HG02852 (cell line): Measurements from ENCODE around the gene AP2A2.

Source experiments
- ATAC-seq: cut with Tn5 transposase; IDR thresholded peaks from one replicate; pipeline ENCODE4 v1.9.1; 2021; ENCODE audit warnings: mild to moderate bottlenecking, moderate library complexity; ENCODE audit not compliant: unreplicated experiment

The AP2A2 gene

GRCh38 chr11:925496-926301 is at the start of gene AP2A2:
AP2A2 (plus strand) TSS chr11:925870; CDS start chr11:926022, 152 bp downstream.
- peak; percentile 74 for ATAC-seq

GRCh38 chr11:876545-876944 is 49.1 kb upstream of the AP2A2 start:
- ATAC-seq, result no peak

DNA sequence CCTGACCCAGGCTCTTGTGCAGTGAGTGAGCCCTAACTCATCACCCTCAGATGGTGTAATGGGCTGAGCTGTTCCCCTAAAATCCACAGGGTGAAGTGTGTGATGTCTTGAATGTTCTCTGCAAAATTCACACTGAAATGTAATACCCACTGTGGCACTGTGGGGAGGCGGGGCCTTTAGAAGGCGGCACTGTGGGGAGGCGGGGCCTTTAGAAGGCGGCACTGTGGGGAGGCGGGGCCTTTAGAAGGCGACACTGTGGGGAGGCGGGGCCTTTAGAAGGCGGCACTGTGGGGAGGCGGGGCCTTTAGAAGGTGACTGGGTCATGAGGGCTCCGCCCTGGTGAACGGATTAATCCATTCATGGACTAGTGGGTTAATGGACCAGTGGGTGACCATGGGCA is 48.1 kb upstream of the AP2A2 start:
- no peak for ATAC-seq

DNA sequence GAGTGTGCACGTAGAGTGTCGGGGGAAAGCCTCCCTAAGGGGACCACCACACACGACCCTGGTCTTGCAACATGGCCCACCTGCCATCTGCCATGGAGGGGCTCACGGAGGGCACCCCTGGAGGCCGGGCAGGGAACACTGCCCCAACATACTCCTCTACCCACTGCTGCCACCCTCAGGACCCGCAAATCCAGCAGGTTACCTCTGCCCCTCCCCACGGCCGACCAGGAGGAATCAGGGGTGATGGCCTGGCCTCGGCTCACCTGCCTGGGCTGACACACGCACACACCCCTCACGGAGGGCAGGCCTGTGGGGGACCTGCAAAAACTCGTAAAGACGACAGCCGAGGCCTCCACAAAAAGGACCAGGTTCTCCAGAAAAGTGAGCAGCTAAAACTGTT is 45.2 kb upstream of the AP2A2 start:
- no peak for ATAC-seq

- no peak for ATAC-seq
These were observed 43.1 kb upstream of the AP2A2 start for GRCh38 chr11:882596-882995.

DNA sequence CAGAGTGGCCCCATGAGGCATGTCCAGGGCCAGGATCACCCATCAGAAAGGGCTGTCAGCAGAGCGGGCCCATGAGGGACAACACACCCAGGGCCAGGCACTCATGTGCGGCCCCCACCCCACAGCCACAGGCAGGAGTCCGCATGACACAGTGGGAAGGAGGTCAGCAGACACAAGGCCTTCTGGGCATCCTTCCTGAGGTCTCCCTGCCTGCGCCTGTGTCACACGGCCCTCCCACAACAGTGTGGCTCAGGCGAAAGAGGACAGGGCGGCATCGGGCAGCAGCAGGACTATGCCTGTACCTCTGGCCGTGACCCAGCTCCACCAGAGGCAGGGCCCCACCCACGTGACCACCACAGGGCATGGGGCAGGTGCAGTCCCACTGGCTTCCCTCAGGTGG is 42.1 kb upstream of the AP2A2 start:
- no peak for ATAC-seq

DNA sequence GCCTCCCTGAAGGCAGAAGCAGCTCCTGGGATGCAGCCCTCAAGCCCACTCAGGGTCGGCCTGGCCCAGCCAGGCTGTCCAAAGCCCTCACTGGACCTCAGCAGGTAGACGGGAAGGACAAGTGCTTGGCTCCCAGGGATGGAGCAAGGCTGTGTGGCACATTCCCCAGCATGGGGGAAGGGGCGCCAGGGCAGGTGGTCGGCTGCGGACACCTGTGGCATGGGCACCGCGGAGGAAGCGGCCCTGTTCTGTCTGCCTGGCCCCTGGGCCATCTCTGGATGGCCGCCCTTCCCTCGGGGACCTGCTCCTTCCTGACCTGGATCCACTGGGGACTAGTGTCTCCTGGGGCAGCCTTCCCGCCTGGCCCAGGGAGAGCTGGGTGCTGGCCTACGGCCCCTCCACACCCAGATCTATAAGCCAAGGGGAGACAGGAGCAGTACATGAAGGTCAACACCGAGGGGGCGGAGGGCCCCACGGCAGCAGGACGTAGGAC is 41.0 kb upstream of the AP2A2 start:
- ATAC-seq, result no peak

DNA sequence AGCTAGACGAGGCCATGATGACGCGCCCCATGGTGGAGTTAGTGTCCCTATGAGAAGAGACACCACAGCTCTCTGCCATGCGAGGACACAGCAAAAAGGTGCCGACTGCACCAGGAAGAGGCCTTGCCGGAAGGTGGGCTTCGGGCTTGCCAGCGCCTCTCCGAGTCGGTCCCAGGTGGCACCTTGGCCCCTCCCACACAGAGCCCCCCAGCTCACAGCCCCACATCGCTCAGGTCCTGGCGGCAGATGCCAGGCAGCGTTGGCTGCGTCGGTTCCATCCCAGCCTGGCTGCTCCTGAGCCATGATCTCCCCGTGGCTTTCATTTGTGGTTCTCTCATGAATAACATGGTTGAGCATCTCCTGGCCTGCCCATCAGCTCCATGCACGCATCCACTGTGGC is 39.1 kb upstream of the AP2A2 start:
- no peak for ATAC-seq

GRCh38 chr11:887589-887988 is 38.1 kb upstream of the AP2A2 start:
- ATAC-seq, result no peak

GRCh38 chr11:888310-889212 is 37.1 kb upstream of the AP2A2 start:
- ATAC-seq, result no peak

GRCh38 chr11:889257-889656 is 36.4 kb upstream of the AP2A2 start:
- ATAC-seq, result no peak

DNA sequence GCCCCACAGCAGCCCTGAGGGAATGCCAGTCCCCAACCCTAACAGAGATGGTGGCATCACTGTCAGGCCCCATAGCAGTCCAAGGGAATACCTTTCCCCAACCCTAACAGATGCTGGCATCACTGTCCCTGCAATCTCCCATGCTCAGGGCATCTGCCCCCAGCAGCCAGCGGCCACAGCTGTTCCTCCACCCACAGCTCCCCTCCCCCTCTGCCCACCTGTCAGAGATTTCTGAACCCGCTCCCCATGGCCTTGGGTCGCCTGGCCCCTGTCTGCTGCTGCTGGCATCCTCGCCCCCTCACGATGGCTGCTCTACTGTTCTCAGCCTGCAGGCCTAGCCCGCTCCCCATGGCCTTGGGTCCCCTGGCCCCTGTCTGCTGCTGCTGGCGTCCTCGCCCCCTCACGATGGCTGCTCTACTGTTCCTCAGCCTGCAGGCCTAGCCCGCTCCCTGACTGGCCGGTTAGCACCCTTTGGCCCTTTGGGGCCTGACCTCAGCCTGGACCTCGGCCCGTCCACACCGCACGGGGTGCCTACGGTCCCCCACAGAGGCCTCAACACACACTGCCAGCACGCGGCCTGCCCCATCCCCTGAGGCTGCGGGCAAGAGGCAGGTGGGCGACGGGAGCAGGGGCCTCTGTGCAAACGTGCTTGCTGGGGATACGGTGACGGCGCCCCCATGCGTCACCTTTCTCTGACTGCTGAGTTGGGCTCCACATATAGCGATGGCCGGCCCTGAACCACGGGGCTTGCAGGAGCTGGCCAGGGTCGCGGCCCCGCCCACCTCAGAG is 35.8 kb upstream of the AP2A2 start:
- ATAC-seq, result no peak

- no peak for ATAC-seq
These were observed 34.7 kb upstream of the AP2A2 start for GRCh38 chr11:890794-891540.

GRCh38 chr11:893008-893654 is 32.5 kb upstream of the AP2A2 start:
- ATAC-seq, result no peak

DNA sequence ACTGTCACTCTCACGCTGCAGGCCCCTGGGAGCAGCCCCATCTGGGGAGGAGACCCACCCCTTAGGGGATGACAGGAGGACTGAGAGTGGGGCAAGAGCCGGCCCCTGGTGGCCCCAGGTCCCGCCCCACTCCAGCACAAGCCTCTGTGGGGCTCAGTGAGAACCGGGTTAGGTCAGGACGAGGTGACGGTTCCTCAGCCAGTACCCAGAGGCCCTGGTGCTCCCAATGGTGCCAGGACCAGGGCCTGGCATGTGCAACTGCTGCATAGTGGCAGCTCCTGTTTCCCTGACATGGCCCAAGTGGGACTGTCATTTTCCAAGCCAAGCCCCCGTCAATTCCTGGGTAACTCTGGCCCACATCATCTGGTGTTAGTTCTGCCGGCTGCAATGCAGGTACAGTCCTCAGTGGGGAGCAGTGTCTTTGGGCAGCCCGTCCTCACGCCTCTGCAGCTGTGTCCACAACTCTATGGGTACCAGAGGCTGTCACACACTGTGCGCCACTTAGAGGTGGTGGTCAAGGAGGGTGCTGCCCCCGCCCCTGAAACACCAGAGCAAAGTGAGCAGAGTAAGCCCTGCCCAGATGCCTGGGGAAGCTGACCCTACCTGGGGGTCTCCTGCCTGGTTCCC is 31.0 kb upstream of the AP2A2 start:
- no peak for ATAC-seq

- ATAC-seq, result no peak
These were observed 30.1 kb upstream of the AP2A2 start for GRCh38 chr11:895331-896110.

GRCh38 chr11:897253-898142 is 28.2 kb upstream of the AP2A2 start:
- no peak for ATAC-seq

GRCh38 chr11:898143-898511 is 27.5 kb upstream of the AP2A2 start:
- no peak for ATAC-seq
